WI38 (cell line): ENCODE measurements around the gene CHMP1A.

Experiments used
- H3K4me3 ChIP-seq: 2 replicates; pipeline ENCODE4 v1.5.1; 2011; ENCODE audit warnings: low read depth, mild to moderate bottlenecking, control low read depth, low read length
- TF ChIP-seq, protein P1 (sequence below): IDR thresholded peaks from 2 replicates; pipeline ENCODE4 v1.5.1; 2012; ENCODE audit warnings: low read depth, mild to moderate bottlenecking, control low read depth, low read length

CHMP1A gene

DNA sequence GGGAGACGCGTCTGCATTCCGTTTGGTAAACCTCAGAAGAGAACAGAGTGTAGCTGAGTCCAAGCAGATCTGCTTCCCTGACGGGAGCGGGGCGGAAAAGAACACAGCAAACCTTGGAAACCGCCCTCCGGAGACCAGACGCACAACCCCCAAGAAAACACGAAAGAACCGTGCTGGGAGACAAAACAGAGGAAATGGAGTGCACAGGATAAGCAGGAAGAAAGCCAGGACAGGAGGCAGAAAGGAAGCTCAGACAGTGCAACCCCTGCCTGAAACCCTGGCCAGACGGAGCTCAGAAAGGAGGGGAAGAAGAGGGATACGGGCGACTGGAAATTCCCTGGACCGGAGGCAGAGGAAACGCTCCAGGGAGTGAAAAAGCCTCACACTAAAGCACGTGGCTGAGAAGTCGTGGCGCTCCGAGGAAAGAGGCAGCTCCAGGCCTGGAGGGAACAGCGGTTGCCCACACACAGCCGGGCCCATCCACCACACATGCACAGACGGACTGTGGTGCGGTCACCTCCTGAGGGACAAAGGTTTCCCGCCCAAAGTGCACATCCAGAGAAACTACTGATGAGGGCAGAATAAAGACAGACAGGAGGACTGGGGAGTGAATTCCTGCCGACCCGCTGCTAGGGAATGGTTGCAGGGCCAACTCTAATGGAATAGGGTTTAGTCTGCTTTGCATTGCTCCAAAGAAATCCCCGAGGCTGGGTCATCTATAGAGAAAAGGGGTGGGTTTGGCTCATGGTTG lies 33.8 kb downstream of the CHMP1A start:
- TF ChIP-seq, protein P1, sequence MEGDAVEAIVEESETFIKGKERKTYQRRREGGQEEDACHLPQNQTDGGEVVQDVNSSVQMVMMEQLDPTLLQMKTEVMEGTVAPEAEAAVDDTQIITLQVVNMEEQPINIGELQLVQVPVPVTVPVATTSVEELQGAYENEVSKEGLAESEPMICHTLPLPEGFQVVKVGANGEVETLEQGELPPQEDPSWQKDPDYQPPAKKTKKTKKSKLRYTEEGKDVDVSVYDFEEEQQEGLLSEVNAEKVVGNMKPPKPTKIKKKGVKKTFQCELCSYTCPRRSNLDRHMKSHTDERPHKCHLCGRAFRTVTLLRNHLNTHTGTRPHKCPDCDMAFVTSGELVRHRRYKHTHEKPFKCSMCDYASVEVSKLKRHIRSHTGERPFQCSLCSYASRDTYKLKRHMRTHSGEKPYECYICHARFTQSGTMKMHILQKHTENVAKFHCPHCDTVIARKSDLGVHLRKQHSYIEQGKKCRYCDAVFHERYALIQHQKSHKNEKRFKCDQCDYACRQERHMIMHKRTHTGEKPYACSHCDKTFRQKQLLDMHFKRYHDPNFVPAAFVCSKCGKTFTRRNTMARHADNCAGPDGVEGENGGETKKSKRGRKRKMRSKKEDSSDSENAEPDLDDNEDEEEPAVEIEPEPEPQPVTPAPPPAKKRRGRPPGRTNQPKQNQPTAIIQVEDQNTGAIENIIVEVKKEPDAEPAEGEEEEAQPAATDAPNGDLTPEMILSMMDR, result no peak

DNA sequence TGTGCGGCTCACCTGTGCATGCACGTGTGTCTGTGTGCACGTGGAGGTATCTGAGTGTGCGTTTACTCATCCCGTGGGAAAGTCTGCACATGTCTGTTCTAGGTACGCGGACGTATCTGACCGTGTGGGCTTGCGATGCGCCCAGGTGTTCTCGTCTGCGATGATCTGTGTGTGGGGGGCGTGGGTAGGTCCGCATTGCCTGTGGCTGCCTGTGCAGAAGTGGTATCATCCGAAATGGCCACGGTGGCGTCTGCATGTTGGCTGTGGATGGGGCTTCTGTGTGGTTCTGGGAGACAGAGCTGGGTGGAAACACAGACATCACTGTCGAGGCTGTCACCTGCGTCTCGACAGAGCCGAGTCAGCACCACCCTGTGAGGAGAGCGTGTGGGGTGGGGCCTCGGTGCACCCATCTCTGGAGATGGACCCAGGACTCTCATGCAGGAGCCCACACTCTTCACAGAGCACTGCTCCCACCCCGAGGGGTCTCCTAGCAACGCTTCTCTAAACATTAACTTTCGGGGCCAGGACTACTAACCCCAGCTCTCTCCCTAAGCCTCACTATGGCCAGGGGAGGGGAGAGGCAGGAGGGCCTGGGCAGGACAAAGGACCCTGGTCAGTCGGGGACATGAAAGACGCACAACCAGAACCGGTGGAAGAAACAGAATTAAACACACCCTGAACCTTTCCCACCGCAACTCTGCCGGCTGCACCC lies 35.7 kb downstream of the CHMP1A start:
- H3K4me3 ChIP-seq, result no peak overlapping the region
- TF ChIP-seq, protein P1, result no peak

More for the DNA sequence above, 33.8 kb downstream of the CHMP1A start:
- no peak overlapping the region for H3K4me3 ChIP-seq

DNA sequence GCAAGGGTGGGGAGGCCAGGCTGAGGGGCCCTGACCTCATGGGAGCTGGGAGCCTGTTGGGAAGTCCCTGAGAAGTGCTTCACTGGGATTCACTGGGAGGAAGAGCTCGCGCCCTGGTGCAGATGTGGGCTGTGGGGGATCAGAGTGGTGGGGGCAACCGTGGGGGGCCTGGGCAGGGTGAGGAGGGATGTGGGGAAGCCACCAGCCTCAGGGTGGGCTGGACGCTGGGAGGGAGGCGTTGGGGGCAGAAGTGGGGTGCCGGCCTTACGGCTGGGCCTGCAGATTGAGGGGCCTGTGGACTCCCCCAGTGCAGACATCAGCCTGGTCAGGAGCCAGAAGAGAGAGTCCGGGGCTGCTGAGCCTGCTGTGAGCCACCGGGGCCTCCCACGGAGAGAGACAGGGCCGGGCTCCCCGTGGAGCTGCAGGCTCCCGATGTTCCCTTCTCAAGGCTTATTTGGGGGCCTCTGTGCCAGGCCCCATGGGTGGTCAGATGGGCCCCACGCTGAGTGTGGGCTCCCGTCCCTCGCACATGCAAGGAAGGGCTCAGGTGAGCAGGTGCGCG lies 36.3 kb downstream of the CHMP1A start:
- TF ChIP-seq, protein P1, result no peak
- no peak overlapping the region for H3K4me3 ChIP-seq

DNA sequence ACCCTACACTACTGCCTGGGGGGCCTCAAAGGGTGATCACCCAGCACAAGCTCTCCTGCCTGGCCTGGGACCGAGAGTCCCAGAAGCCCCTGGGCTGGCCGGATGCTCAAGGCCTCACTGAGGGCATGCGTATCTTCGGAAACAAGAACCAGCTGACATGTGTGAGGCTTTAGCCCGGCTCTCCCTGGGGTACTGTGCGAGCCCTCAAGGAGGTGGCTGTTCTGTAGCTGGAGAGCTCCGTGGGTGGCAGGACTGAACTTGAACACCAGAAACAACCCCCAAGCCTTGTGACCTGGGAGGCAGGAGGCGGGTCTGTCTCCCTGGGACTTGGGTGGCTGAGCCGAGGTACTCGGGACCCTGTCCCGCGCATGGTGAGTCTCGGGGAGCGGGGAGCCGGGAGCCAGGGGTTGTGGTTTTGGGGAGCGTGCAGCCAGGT lies 37.1 kb downstream of the CHMP1A start:
- H3K4me3 ChIP-seq, result no peak overlapping the region
- TF ChIP-seq, protein P1, result no peak

DNA sequence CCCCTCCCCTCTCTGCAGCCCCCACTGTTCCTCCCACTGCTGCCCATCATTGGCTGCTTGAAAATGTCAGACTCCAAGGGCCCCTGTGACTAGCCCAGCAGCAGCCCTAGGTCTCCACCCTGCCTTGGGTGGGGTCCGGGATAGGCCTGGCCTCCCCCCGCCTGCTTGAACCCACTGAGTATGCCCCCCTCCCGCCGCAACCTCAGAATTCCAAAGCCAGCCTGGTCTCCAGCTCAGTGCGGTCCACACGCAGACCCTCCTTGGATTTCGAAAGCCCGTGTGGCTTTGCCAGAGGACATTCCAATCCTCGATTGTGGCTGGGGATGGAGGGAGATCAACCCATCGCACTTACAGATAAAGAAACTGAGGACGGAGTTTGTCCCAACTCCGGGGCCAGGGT lies 37.7 kb downstream of the CHMP1A start:
- TF ChIP-seq, protein P1, result no peak
- H3K4me3 ChIP-seq, result no peak overlapping the region

DNA sequence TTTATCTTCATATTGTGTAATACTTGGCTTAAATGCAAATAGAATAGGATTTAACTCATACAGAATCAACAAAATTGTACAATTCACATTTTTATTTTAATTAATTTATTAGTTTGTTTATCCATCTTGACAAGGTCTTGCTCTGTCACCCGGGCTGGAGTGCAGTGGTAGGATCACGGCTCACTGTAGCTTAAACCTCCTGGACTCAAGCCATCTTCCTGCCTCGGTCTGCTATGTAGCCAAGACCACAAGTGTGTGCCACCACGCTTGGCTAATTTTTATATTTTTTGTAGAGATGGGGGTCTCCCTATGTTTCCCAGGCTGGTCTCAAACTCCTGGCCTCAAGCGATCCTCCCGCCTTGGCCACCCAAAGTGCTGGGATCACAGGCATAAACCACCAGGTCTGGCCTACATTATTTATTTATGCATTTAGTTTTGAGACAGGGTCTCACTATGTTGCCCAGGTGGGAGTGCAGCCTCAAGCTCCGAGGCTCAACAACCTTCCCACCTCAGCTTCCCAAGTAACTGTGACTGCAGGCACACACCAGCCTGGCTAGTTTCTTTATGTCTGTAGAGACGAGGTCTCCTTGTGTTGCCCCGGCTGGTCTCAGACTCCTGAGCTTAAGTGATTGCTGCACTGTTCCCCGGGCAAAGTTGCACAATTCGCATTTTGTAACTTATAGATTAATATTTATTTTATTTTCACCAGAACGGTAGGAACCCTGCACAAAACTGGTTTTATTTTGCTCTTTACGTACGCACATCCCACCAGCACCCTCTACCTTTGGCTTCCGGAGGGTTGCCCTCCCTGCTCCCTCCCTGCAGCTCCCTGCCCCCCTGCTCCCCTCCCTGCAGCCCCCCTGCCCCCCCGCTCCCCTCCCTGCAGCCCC lies 39.2 kb downstream of the CHMP1A start:
- TF ChIP-seq, protein P1, result no peak
- no peak overlapping the region for H3K4me3 ChIP-seq
